Measurements from ENCODE around the gene ARL10. TPM values are rescaled to one million over a fixed set of nuclear protein-coding genes. Genes with fewer than 3 reads are reported as not detected.

ARL10 gene
- total RNA-seq, 3 donors from 2014 or later = 5.6 to 17.7 (median 6.6) TPM

DNA sequence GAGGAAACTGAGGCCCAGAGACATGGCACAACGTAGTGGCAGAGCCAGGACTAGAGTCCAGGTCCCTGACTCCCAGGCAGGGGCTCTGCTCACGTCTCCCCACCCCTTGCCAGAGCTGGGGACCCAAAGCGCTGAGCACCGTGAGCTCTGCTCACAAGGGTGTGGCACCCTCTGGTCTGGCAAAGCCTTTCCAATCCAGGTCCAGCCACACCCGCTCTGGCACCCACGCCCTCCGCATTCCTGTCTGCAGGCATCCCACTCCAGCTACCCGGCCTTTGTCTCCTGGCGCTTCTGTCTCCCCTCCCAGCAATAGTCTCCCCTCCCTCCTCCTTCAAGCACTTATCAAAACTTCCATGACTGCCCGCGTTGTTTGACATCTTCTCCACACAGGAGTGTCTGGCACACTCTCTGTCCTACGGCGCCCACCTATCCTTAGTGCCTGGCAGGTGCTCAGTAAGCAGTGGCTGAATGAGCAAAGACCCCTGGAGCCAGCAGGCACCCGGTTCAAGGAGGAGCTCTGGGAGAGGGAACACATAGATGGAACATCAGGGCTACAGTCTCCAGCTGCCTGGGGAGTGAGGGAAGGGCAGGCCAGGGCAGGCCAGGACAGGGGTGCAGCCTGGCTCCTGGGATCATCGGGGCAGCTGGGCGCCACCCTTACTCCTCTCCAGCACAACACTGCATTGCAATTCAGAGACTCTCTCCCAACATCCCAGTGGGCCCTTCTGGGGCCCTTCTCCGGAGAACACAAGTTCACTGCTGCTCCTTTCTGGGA, 35.3 kb downstream of the ARL10 start:
- TF ChIP-seq POLR2AphosphoS5 (IDR thresholded peaks at IDR 0.05) (no peak), POLR2A (IDR thresholded peaks at IDR 0.05) (no peak), CTCF (IDR thresholded peaks at IDR 0.05) (no peak)
- H3K9me3 ChIP-seq = no peaks in the 10 kb centered on the region
- H3K27ac ChIP-seq = no peak overlapping the region
- no peaks in the 10 kb centered on the region for H3K27me3 ChIP-seq
- H3K4me3 ChIP-seq = no peak overlapping the region
- intact Hi-C loops (cut with DNase I; ENCODE audit: low total_unique reads) = no loop called here
- DNase-seq (ENCODE audit: low spot score in 2 of 2) = no peak
- H3K36me3 ChIP-seq = no peaks in the 10 kb centered on the region
- H3K4me1 ChIP-seq = no peaks in the 10 kb centered on the region

GRCh38 chr5:176401281-176402205, 36.3 kb downstream of the ARL10 start:
- H3K4me1 ChIP-seq = no peaks in the 10 kb centered on the region
- DNase-seq (ENCODE audit: low spot score in 2 of 2) = no peak
- intact Hi-C loops (cut with DNase I; ENCODE audit: low total_unique reads) = no loop called here
- no peak overlapping the region for H3K27ac ChIP-seq
- TF ChIP-seq POLR2AphosphoS5 (IDR thresholded peaks at IDR 0.05) = no peak
- no peak for TF ChIP-seq CTCF (IDR thresholded peaks at IDR 0.05)
- TF ChIP-seq POLR2A (IDR thresholded peaks at IDR 0.05) = no peak
- no peaks in the 10 kb centered on the region for H3K36me3 ChIP-seq
- no peaks in the 10 kb centered on the region for H3K27me3 ChIP-seq
- H3K4me3 ChIP-seq = no peak overlapping the region
- H3K9me3 ChIP-seq = no peaks in the 10 kb centered on the region

- H3K4me1 ChIP-seq = no peaks in the 10 kb centered on the region
- no peaks in the 10 kb centered on the region for H3K27me3 ChIP-seq
- H3K36me3 ChIP-seq = no peaks in the 10 kb centered on the region
- H3K4me3 ChIP-seq = no peak overlapping the region
- TF ChIP-seq POLR2A (IDR thresholded peaks at IDR 0.05) (no peak), POLR2AphosphoS5 (IDR thresholded peaks at IDR 0.05) (no peak), CTCF (IDR thresholded peaks at IDR 0.05) (no peak)
- intact Hi-C loops (cut with DNase I; ENCODE audit: low total_unique reads) = no loop called here
- H3K27ac ChIP-seq = no peak overlapping the region
- DNase-seq (ENCODE audit: low spot score in 2 of 2) = no peak
- H3K9me3 ChIP-seq = no peaks in the 10 kb centered on the region
These were observed 40.6 kb downstream of the ARL10 start for GRCh38 chr5:176405656-176406435.

DNA sequence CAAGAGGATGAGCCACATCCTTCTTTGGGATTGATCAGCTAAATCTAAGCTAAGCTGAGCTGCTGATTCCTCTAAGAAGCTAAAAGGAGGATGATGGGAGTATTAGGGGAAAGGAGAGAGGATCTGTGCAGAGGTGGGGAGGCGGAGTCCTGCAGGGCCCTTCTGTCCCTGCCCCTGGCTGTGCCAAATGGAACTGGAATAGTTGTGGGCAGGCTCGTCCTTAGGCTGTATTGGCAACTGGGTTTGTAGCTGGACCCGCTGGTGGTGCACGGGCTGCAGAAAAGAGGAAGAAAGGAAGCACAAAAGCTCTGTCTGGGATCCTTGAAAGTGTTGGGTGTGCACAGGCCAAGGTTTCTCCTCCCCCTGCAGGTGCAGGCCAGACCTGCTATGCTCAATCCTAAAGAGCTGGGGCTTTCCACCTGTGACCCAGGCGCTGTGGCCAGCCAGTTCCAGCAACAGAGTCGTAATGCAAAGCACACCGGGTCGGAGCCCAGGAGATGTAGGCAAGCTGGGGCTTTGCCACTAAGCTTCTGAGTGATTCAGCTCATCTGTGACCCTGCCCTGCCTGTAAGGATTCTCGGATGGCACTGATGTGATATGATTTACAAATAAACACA, 41.3 kb downstream of the ARL10 start:
- TF ChIP-seq POLR2AphosphoS5 (IDR thresholded peaks at IDR 0.05) (no peak), POLR2A (IDR thresholded peaks at IDR 0.05) (no peak), CTCF (IDR thresholded peaks at IDR 0.05) (no peak)
- intact Hi-C loops (cut with DNase I; ENCODE audit: low total_unique reads) = no loop called here
- Histone ChIP-seq H3K4me1 (no peaks in the 10 kb centered on the region), H3K27ac (no peak overlapping the region), H3K9me3 (no peaks in the 10 kb centered on the region), H3K4me3 (no peak overlapping the region), H3K36me3 (no peaks in the 10 kb centered on the region), H3K27me3 (no peaks in the 10 kb centered on the region)
- DNase-seq (ENCODE audit: low spot score in 2 of 2) = no peak

Data from breast epithelium (tissue), 4 donors.